GM21447 (cell line): Measurements from ENCODE around the gene CLDN6.
A peak's percentile ranks its signal among the peaks of the same experiment; 100 is the strongest.

ENCODE experiments used
- ATAC-seq: cut with Tn5 transposase; IDR thresholded peaks from one replicate; pipeline ENCODE4 v1.9.1; 2021; ENCODE audit not compliant: unreplicated experiment

CLDN6 gene

GRCh38 chr16:2974319-2975056, 43.5 kb downstream of the CLDN6 start:
- no peak for ATAC-seq

- no peak for ATAC-seq
Measured at GRCh38 chr16:2973605-2974318, 44.2 kb downstream of the CLDN6 start.

GRCh38 chr16:2973093-2973492, 44.9 kb downstream of the CLDN6 start:
- no peak for ATAC-seq

DNA sequence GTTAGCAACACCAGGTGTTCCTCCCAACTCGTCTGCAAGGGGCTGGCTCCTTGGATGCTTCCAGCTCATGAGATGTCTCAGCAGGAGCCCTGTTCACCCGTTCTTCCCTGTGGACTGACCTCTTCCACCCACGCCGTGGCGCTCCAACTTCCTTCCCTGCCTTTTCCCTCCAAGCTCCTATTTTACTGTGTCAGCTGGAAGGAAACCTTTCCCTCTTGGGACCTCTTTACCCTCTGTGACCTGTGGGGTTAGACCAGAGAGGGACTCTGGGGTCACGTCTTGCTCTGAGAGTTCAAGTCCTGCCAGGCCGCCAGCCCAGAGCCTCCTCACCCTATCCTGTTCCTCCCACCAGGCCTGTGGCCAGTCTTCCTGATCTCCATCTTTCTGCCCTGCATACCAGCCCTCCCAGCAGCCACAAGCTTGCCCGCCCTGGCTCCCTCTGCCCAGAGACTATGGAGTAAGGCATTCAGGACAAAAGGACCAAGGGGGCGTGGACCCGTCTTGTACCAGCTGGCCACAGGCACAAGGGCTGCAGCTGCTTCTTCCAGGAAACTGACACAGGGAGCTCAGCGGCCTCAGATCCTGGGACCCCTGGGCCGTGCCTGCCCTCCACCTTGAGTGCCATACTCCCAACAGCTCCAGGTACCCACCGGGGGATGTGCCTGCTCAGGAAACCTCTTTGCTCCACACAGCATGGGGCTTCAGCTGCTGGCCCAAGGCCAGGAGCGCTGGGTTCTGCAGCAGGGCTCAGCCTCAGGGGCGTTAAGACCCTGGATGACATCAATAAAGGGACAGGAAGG, 45.8 kb downstream of the CLDN6 start:
- no peak for ATAC-seq

DNA sequence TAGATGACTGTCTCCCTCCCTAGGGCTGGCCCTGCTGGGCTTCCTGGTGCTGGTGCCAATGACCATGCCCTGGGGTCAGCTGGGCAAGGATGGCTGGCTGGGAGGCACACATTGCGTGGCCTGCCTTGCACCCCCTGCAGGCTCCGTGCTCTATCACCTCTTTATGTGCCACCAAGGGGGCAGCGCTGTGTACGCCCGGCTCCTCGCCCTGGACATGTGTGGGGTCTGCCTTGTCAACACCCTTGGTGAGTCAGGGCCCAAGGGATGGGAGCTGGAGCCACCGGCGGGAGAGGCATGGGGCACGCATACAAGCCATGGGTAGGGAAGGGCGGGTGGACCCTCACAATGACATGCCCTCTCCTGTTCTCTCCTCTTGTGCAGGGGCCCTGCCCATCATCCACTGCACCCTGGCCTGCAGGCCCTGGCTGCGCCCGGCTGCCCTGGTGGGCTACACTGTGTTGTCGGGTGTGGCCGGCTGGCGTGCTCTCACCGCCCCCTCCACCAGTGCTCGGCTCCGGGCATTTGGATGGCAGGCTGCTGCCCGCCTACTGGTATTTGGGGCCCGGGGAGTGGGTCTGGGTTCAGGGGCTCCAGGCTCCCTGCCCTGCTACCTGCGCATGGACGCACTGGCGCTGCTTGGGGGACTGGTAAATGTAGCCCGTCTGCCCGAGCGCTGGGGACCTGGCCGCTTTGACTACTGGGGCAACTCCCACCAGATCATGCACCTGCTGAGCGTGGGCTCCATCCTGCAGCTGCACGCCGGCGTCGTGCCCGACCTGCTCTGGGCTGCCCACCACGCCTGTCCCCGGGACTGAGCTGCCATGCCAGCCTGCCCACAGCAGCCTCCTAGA, 46.6 kb downstream of the CLDN6 start:
- ATAC-seq, result no peak

- no peak for ATAC-seq
Measured at GRCh38 chr16:2970563-2970962, 47.4 kb downstream of the CLDN6 start.

DNA sequence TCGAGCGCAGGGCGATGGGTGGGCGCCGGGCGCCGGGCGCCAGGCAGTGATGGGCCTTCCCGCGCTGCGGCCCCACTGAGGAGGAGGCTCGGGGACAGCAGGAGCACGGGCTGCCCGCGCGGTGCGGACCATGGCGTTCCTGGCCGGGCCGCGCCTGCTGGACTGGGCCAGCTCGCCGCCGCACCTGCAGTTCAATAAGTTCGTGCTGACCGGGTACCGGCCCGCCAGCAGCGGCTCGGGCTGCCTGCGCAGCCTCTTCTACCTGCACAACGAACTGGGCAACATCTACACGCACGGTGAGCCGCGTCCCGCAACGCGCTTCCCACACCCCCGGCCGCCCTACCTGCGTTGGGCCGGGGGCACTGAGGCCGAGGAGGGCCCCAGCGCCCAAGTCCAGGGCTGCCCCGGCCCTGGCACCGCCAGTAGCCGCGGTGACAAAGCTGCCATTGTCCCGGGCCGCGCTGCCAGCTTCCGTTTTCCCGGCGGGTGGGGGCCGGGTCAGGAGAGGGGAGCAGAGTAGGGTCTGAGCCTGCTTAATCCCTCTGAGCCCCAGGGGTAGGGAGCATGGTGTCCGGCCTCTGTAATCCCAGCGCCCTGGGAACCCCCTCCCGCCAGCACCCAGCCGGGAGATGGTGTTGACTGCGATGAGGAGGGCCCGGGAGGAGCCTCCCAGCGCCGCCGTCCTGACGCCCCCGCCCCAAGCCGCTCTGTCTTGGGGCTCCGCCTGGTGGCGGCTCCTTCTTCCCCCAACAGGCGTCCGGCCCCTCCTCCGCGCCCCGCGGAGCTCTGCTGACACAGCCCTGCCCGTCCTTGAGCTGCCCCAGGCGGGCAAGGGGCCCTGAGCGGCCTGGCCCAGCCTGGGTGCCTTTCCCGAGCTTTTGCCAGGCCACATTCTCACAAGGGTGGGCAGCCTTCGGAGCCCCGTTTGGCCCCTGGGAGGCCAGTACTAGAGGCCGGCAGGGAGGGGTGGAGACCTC, 48.1 kb downstream of the CLDN6 start:
- ATAC-seq, result peak; percentile 32

DNA sequence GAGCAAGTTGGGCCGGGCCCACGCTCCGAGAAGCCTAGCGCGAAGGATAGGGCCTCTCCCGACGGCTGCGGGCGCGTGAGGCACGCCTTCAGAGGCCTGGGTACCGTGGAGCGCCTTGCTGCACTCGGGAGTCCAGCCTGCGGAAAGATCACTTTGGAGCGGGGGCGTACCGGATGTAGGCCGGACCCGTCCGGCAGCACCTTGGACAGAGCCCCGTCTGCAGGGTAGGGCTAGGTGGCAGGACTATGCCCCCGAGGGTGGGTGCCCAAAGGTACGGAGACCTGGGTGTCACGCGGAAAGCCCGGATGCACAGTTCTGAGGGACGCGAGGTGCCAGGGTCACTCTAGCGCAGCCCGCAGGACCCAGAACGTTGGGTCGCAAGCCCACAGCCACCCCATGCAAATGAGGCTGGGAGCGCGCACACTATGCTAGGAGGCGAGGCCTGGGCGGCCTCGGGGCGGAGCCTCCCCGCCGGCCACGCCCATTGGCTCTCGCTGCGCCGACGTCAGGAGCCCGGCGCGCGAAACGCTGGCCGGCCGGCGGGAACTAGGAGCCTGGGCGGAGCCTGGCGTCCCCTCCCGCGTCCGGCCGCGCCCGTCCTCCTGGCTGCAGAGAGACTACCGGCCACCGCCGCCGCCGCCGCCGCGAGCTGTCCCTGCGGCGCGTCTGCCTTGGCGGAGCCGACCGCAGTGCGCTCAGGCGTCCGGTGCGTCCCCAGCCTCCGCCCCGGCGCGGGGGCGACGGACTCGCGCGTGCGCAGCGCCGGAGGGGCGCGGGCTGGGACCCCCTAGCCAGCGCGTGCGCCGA, 49.0 kb downstream of the CLDN6 start, which contains the start of gene PAQR4:
TSS of gene PAQR4 (plus strand) at position 611 of the 807 bp plus-strand sequence. CDS start 327 bp downstream, outside the sequence.
- peak; percentile 69 for ATAC-seq

GRCh38 chr16:2968368-2968737, 49.6 kb downstream of the CLDN6 start:
- no peak for ATAC-seq

- ATAC-seq, result no peak
Measured at GRCh38 chr16:2967721-2968161, 50.2 kb downstream of the CLDN6 start.

- no peak for ATAC-seq
Measured at GRCh38 chr16:2967211-2967631, 50.8 kb downstream of the CLDN6 start.

- ATAC-seq, result no peak
Measured at GRCh38 chr16:2966808-2967191, 51.2 kb downstream of the CLDN6 start.

DNA sequence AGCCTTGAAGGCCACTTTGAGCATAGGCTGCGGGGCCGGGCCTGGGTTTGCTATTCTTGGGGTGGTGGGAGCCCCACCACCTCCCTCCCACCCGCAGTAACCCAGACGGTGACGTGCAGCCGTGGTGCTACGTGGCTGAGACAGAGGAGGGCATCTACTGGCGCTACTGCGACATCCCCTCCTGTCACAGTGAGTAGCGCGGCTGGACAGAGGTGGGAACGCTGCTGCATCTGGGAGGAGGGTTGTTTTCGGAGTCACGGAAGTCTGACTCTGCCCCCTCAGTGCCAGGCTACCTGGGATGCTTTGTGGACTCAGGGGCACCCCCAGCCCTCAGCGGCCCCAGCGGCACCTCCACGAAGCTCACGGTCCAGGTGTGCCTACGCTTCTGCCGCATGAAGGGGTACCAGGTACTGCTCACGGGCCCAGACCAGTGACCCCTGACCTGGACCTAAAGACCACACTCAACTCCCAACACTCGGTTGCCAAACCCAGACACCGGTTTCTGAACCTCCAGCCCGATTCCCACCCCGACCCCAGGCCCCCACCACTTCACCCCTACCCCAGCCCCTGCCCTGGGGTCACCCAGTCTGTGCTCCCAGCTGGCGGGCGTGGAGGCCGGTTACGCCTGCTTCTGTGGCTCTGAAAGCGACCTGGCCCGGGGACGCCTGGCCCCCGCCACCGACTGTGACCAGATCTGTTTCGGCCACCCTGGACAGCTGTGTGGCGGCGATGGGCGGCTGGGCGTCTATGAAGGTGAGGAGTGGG, 51.8 kb downstream of the CLDN6 start:
- no peak for ATAC-seq
